GM18502 (cell line): Measurements from ENCODE around the gene ZNF212.

ENCODE experiments used
- ATAC-seq: cut with Tn5 transposase; IDR thresholded peaks from one replicate; pipeline ENCODE4 v1.9.1; 2021; ENCODE audit warnings: mild to moderate bottlenecking; ENCODE audit not compliant: unreplicated experiment, poor library complexity

ZNF212 gene

GRCh38 chr7:149239345-149240143 is at the start of gene ZNF212:
ZNF212 (plus strand) TSS chr7:149239651; CDS start chr7:149239779, 128 bp downstream.
- ATAC-seq = peak; percentile 99

- ATAC-seq = no peak
These were observed 47.6 kb upstream of the ZNF212 start for GRCh38 chr7:149191851-149192250.

- ATAC-seq = no peak
These were observed 44.7 kb upstream of the ZNF212 start for GRCh38 chr7:149194799-149195179.

GRCh38 chr7:149195180-149196150 is 44.0 kb upstream of the ZNF212 start, which contains the start of gene ZNF282:
ZNF282 (plus strand) TSS chr7:149195546; CDS start chr7:149195590, 44 bp downstream.
- ATAC-seq = peak; percentile 93

- no peak for ATAC-seq
These were observed 43.2 kb upstream of the ZNF212 start for GRCh38 chr7:149196151-149196704.

GRCh38 chr7:149196705-149197171 is 42.7 kb upstream of the ZNF212 start:
- no peak for ATAC-seq

- ATAC-seq = no peak
These were observed 41.8 kb upstream of the ZNF212 start for GRCh38 chr7:149197675-149198074.

GRCh38 chr7:149198161-149198816 is 41.2 kb upstream of the ZNF212 start:
- ATAC-seq = no peak

GRCh38 chr7:149199234-149199995 is 40.0 kb upstream of the ZNF212 start:
- no peak for ATAC-seq

- no peak for ATAC-seq
These were observed 36.6 kb upstream of the ZNF212 start for GRCh38 chr7:149202831-149203231.

- no peak for ATAC-seq
These were observed 33.6 kb upstream of the ZNF212 start for GRCh38 chr7:149205690-149206381.

- no peak for ATAC-seq
These were observed 32.0 kb upstream of the ZNF212 start for GRCh38 chr7:149207324-149208035.

GRCh38 chr7:149209518-149210269 is 29.8 kb upstream of the ZNF212 start:
- ATAC-seq = no peak

GRCh38 chr7:149210551-149210950 is 28.9 kb upstream of the ZNF212 start:
- no peak for ATAC-seq

GRCh38 chr7:149214020-149214720 is 25.3 kb upstream of the ZNF212 start:
- no peak for ATAC-seq

- no peak for ATAC-seq
These were observed 23.0 kb upstream of the ZNF212 start for GRCh38 chr7:149216402-149216801.

- no peak for ATAC-seq
These were observed 21.9 kb upstream of the ZNF212 start for GRCh38 chr7:149217570-149217969.
